Measurements from ENCODE around the gene LINGO3.

DNA sequence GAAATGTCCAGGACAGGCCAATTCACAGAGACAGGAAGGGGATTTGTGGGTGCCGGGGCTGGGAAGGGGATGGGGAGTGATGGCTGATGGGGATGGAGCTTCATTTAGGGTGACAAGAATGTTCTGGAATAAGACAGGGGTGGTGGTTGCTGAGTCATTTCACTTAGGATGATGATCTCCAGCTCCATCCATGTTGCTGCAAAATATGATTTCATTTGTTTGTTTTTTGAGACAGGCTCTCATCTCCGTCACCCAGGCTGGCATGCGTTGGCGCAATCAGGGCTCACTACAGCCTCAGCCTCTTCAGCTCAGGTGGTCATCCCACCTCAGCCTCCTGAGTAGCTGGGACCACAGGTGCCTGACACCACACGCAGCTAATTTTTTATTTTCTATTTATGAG lies 48.6 kb downstream of the LINGO3 start:
- no peak for TF ChIP-seq POLR2A (IDR thresholded peaks at IDR 0.05)
- TF ChIP-seq, protein P1, sequence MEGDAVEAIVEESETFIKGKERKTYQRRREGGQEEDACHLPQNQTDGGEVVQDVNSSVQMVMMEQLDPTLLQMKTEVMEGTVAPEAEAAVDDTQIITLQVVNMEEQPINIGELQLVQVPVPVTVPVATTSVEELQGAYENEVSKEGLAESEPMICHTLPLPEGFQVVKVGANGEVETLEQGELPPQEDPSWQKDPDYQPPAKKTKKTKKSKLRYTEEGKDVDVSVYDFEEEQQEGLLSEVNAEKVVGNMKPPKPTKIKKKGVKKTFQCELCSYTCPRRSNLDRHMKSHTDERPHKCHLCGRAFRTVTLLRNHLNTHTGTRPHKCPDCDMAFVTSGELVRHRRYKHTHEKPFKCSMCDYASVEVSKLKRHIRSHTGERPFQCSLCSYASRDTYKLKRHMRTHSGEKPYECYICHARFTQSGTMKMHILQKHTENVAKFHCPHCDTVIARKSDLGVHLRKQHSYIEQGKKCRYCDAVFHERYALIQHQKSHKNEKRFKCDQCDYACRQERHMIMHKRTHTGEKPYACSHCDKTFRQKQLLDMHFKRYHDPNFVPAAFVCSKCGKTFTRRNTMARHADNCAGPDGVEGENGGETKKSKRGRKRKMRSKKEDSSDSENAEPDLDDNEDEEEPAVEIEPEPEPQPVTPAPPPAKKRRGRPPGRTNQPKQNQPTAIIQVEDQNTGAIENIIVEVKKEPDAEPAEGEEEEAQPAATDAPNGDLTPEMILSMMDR (IDR thresholded peaks at IDR 0.05) = no peak
